Measurements from ENCODE around the gene CPA1. TPM values are rescaled to one million over a fixed set of nuclear protein-coding genes. Genes with fewer than 3 reads are reported as not detected.

The CPA1 gene
- total RNA-seq, 1 experiment from 2014 or later, result 7.9 TPM

- no peak for TF ChIP-seq AFF4 (CRISPR knock-in tag; IDR thresholded peaks at IDR 0.05; ENCODE audit: borderline replicate concordance)
- TF ChIP-seq SOX15 (CRISPR knock-in tag; IDR thresholded peaks at IDR 0.05), result no peak
- no peak for TF ChIP-seq NFE2L1 (CRISPR knock-in tag; IDR thresholded peaks at IDR 0.05)
Observed at GRCh38 chr7:130387628-130388403, 7.5 kb downstream of the CPA1 start (continued).

DNA sequence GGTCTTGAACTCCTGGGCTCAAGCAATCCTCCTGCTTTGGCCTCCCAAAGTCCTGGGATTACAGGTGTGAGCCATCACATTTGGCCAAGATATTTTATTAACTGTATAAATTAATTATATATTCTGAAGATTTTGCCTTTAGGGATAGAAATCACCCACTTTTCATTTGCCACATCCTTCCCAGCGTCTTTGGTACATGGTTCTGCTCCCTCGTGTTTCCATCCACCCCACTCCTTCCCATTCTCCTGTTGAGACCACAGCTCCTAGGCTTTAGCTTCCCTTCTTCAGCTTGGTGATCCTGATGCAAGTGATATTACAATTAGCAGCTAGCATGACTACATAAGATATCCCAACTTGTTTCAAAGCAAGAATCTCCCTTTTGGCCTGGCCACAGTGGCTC, 8.4 kb downstream of the CPA1 start:
- Mint-ChIP-seq H3K9me3 (peaks cover 12% of the 10 kb centered on the region), H3K4me3 (no peak overlapping the region), H3K4me1 (no peaks in the 10 kb centered on the region; the same call in 1 of the 2 replicates), H3K27ac (no peak overlapping the region), H3K36me3 (peaks cover 5% of the 10 kb centered on the region), H3K27me3 (ENCODE audit: low read depth) (no peaks in the 10 kb centered on the region)
- CTCF ChIA-PET, result no interaction called here
- DNase-seq (ENCODE audit: low spot score) (no peak), ATAC-seq (no peak)
- POLR2A ChIA-PET, result no interaction called here
- TF ChIP-seq HMGA2 (CRISPR knock-in tag; IDR thresholded peaks at IDR 0.05), result no peak
- TF ChIP-seq ZBTB21 (CRISPR knock-in tag; IDR thresholded peaks at IDR 0.05; ENCODE audit: borderline replicate concordance), result no peak
- TF ChIP-seq, protein P1, sequence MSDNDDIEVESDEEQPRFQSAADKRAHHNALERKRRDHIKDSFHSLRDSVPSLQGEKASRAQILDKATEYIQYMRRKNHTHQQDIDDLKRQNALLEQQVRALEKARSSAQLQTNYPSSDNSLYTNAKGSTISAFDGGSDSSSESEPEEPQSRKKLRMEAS (CRISPR knock-in tag; IDR thresholded peaks at IDR 0.05), result no peak
- TF ChIP-seq, protein P2, sequence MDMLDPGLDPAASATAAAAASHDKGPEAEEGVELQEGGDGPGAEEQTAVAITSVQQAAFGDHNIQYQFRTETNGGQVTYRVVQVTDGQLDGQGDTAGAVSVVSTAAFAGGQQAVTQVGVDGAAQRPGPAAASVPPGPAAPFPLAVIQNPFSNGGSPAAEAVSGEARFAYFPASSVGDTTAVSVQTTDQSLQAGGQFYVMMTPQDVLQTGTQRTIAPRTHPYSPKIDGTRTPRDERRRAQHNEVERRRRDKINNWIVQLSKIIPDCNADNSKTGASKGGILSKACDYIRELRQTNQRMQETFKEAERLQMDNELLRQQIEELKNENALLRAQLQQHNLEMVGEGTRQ (CRISPR knock-in tag; IDR thresholded peaks at IDR 0.05), result no peak
- no peak for TF ChIP-seq JAZF1 (CRISPR knock-in tag; IDR thresholded peaks at IDR 0.05)
- TF ChIP-seq TEAD4 (CRISPR knock-in tag; IDR thresholded peaks at IDR 0.05), result no peak
- no peak for TF ChIP-seq FOXK1 (CRISPR knock-in tag; IDR thresholded peaks at IDR 0.05)
- no peak for TF ChIP-seq EMX1 (CRISPR knock-in tag; IDR thresholded peaks at IDR 0.05)

DNA sequence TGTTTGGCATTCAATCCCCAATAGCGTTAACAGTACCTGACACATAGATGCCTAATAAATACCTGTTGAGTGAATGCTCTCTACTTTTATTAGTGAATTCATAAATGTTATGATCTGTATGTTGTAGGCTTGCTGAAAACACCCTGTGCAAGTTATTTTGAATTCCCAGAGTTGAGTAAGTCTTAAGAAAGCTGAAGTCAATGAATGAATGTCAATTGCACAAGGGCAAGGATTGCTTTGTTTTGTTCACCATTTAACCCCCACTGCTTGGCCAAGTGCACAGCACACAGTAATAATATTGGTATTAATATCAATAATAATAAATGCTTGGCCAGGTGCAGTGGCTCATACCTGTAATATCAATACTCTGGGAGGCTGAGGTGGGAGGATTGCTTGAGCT, 10.2 kb downstream of the CPA1 start:
- no peak overlapping the region for H3K27ac Mint-ChIP-seq
- DNase-seq (ENCODE audit: low spot score) (no peak), ATAC-seq (no peak)
- H3K36me3 Mint-ChIP-seq, result peaks cover 5% of the 10 kb centered on the region
- H3K9me3 Mint-ChIP-seq, result peaks cover 12% of the 10 kb centered on the region
- peaks cover 10% of the 10 kb centered on the region for H3K4me1 Mint-ChIP-seq
- TF ChIP-seq, protein P3, sequence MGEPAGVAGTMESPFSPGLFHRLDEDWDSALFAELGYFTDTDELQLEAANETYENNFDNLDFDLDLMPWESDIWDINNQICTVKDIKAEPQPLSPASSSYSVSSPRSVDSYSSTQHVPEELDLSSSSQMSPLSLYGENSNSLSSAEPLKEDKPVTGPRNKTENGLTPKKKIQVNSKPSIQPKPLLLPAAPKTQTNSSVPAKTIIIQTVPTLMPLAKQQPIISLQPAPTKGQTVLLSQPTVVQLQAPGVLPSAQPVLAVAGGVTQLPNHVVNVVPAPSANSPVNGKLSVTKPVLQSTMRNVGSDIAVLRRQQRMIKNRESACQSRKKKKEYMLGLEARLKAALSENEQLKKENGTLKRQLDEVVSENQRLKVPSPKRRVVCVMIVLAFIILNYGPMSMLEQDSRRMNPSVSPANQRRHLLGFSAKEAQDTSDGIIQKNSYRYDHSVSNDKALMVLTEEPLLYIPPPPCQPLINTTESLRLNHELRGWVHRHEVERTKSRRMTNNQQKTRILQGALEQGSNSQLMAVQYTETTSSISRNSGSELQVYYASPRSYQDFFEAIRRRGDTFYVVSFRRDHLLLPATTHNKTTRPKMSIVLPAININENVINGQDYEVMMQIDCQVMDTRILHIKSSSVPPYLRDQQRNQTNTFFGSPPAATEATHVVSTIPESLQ (CRISPR knock-in tag; IDR thresholded peaks at IDR 0.05), result no peak
- TF ChIP-seq NR1H2 (CRISPR knock-in tag; IDR thresholded peaks at IDR 0.05) (no peak), MLX (CRISPR knock-in tag; IDR thresholded peaks at IDR 0.05) (no peak), HMGXB4 (CRISPR knock-in tag; IDR thresholded peaks at IDR 0.05) (no peak), ZBTB21 (CRISPR knock-in tag; IDR thresholded peaks at IDR 0.05; ENCODE audit: borderline replicate concordance) (no peak), ZNF396 (CRISPR knock-in tag; IDR thresholded peaks at IDR 0.05; ENCODE audit: borderline replicate concordance) (no peak), MYBL2 (CRISPR knock-in tag; IDR thresholded peaks at IDR 0.05) (no peak), EMX1 (CRISPR knock-in tag; IDR thresholded peaks at IDR 0.05) (no peak)
- ChIA-PET POLR2A (no interaction called here), CTCF (no interaction called here)
- H3K27me3 Mint-ChIP-seq (ENCODE audit: low read depth), result no peaks in the 10 kb centered on the region
- H3K4me3 Mint-ChIP-seq, result no peak overlapping the region

All from WTC11 (cell line).